Activated T-cell treated with anti-CD3 and anti-CD28 coated beads, Interleukin-2, amount 50 U/mL, for 4 hours (primary cell): ENCODE data around the gene XPNPEP3. TPM values are rescaled to one million over a fixed set of nuclear protein-coding genes. Genes with fewer than 3 reads are reported as not detected.
A peak's percentile ranks its signal among the peaks of the same experiment; 100 is the strongest.

Source experiments
- ATAC-seq, 2 donors: fragments of 200-7000 bp; cut with Tn5 transposase; one replicate each; pipeline ENCODE4 v1.10.0; 2021
- DNase-seq: peaks from one replicate; pipeline ENCODE4 v3.0.0-alpha.2; 2020
- H3K27me3 Mint-ChIP-seq: one replicate; pipeline ENCODE4 v1.8.0; 2021; ENCODE audit warnings: low read depth, mixed read lengths
- H3K36me3 Mint-ChIP-seq: one replicate; pipeline ENCODE4 v1.8.0; 2022; ENCODE audit warnings: mixed read lengths; ENCODE audit not compliant: insufficient read depth
- H3K4me1 Mint-ChIP-seq: one replicate; pipeline ENCODE4 v1.8.0; 2021; ENCODE audit warnings: low read depth, mixed read lengths
- H3K4me3 Mint-ChIP-seq: one replicate; pipeline ENCODE4 v1.8.0; 2021; ENCODE audit warnings: mild to moderate bottlenecking, moderate library complexity, mixed read lengths
- H3K9me3 Mint-ChIP-seq: one replicate; pipeline ENCODE4 v1.8.0; 2021; ENCODE audit warnings: mixed read lengths
- total RNA-seq, 3 donors: library from RNA; stranded (reverse); gene quantifications; one replicate each; pipeline ENCODE4 v1.2.1, GENCODE V29; 2021

XPNPEP3 gene
- total RNA-seq, 3 donors from 2014 or later: 16.7 to 24.7 (median 22.3) TPM

DNA sequence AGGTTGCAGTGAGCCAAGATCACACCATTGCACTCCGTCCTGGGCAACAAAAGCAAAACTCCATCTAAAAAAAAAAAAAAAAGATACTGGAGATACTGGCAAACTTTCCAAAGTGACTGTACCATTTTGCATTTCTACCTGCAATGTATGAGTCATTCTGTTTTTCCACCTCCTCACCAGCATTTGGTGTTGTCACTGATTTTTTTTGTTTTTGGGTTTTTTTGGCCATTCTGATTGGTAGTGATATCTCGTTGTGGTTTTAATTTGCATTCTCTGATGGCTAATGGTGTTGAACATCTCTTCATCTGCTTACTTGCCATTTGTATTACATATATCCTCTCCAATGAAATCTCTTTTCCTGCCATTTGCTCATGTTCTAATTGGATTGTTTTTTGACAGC, 82.3 kb downstream of the XPNPEP3 start:
- Mint-ChIP-seq H3K27me3 (no peaks in the 10 kb centered on the region), H3K4me3 (no peak overlapping the region), H3K36me3 (no peaks in the 10 kb centered on the region), H3K4me1 (peaks cover 6% of the 10 kb centered on the region), H3K9me3 (no peaks in the 10 kb centered on the region)
- DNase-seq: no peak
- peak; percentile 75 to 80 for ATAC-seq

DNA sequence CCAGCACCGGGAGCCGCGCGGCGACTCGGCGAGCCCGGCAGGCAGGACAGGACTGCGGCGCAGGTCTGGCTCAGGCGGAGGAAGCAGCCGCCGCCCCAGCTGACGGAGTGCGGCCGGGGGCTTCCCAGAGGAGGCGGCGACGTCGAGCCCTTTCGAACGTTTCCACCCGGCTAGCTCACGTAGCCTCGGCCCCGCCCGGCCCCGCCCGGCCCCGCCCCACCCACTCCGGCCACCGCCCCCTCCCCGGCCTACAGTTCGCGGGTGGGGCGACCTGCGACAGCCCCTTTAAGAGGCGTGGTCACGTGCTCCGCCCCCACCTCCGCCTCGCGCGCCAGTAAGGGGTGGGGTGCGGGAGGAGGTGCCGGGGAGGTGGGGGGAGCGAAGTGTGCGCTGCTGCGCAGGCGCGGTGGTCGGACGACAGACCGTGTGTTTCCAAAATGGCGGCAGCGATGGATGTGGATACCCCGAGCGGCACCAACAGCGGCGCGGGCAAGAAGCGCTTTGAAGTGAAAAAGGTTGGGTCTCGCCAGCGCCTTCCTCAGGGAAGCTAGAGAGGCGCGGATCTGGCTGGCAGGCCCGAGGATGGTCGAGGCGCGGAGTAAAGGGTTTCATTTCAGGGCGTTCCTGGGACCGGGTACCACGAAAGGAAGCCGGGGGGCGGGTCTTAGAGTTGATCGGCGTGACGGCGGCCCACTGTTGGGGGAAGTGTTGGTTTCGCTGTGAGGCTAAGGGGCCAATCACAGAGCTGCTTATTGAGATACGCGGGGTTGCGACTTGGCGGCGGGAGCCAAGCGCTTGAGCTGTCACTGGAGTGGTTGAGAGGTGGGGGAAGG, 94.2 kb downstream of the XPNPEP3 start, which contains the start of gene RBX1:
Gene RBX1, plus strand, starts transcription at position 417 of the 833 bp plus-strand sequence. Its CDS starts 21 bp downstream, at position 438.
- H3K36me3 Mint-ChIP-seq: peaks cover 10% of the 10 kb centered on the region
- ATAC-seq: peak; percentile 85 to 87
- H3K27me3 Mint-ChIP-seq: no peaks in the 10 kb centered on the region
- DNase-seq: peak; percentile 99
- no peaks in the 10 kb centered on the region for H3K9me3 Mint-ChIP-seq
- peak within 1 kb of the TSS; percentile 98 for H3K4me3 Mint-ChIP-seq
- H3K4me1 Mint-ChIP-seq: peaks cover 27% of the 10 kb centered on the region

DNA sequence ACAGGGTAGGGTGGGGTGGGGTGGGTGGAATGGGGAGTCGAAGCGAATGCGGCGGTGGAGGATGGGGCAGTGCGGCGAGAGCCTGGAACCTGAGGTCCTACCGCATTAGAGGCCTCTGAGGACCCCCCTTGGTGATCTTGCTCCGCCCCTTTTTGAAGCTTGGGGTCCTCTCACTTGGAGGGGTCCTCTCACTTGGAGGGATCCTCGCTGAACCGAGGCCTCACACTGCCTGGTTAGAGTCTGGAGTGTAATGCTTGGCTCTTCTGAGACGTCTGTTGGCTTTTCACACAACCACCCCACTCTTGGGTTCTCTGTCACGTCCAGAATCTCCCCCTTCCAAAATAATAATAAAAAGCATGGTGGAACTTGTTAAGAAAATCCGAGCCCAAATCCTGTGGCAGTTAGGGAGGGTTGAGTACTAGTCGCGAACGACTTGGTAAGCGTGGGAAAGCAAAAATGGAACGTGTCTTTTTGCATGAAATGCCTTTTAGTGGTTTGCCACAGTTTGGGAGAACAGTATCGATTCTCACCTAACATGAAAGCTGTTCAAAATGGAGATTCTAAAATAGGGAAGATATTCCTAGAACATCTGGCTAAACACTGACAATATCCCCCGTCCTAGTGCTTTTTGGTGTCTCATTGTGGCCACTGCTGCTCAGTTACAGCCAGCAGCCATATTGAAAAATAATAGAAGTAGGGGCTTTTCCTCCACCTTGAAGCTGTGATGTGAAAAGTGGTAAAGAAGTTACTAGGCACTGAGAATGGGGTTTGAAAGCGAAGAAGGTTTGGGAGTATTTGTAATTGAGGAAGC, 95.1 kb downstream of the XPNPEP3 start:
- no peak for DNase-seq
- peak in 1 of 2 donors; percentile 0 for ATAC-seq
- Mint-ChIP-seq H3K27me3 (no peaks in the 10 kb centered on the region), H3K4me3 (peak overlapping the region; percentile 98), H3K9me3 (no peaks in the 10 kb centered on the region), H3K4me1 (peaks cover 27% of the 10 kb centered on the region), H3K36me3 (peaks cover 10% of the 10 kb centered on the region)

DNA sequence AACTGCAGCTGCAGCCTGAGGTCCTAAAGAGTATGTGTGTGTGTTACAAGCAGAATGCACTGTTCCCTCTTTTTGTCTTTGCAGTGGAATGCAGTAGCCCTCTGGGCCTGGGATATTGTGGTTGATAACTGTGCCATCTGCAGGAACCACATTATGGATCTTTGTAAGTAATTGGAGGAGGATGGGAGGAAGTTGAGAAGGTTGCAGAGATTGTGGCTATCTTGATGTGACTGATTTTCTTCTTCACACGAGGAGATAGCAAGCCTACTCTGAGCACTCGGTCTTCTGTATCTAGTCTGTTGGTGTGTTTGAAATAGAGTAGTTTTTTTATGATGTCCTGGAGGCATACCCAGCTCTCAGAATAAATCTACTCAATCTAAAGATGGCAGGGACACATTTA, 96.5 kb downstream of the XPNPEP3 start:
- Mint-ChIP-seq H3K4me3 (peak overlapping the region; percentile 0), H3K9me3 (no peaks in the 10 kb centered on the region), H3K4me1 (peaks cover 31% of the 10 kb centered on the region), H3K36me3 (peaks cover 12% of the 10 kb centered on the region), H3K27me3 (no peaks in the 10 kb centered on the region)
- ATAC-seq (no peak), DNase-seq (no peak)

DNA sequence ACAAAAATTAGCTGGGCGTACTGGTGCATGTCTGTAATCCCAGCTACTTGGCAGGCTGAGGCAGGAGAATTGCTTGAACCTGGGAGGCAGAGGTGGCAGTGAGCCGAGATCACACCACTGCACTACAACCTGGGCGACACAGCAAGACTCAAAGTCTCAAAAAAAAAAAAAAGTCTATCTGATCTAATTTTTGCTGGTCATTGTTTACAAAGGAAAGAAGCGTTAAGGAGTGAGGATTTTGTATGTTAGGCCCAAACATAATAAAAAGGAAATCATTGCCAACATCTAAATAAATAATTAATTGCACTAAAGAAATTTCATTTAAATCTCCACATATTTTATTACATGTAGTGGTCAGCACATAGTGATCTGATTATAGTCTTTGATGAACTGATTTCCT, 97.2 kb downstream of the XPNPEP3 start:
- ATAC-seq (no peak), DNase-seq (no peak)
- Mint-ChIP-seq H3K36me3 (peaks cover 12% of the 10 kb centered on the region), H3K4me1 (peaks cover 32% of the 10 kb centered on the region), H3K4me3 (peak overlapping the region; percentile 7), H3K9me3 (no peaks in the 10 kb centered on the region), H3K27me3 (no peaks in the 10 kb centered on the region)

DNA sequence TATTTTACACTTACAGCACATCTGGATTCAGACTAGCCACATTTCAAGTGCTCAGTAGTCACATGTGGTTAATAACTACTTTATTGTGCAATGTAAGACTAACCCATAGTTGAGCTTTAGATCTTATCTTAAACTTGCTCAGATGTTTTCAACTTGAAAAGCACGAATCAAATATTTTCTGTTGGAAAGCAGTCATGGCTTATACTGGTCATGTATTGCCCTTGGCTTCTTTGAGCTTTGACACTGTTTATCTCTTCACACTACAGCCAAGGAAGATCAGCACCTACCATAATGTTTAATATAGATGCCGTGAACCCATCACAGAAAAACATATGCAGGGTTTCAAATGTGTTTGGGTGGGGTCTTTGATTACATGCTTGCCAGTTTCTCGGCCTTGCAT, 98.6 kb downstream of the XPNPEP3 start:
- no peaks in the 10 kb centered on the region for H3K9me3 Mint-ChIP-seq
- DNase-seq (no peak), ATAC-seq (no peak)
- H3K4me1 Mint-ChIP-seq: peaks cover 37% of the 10 kb centered on the region
- peaks cover 14% of the 10 kb centered on the region for H3K36me3 Mint-ChIP-seq
- no peaks in the 10 kb centered on the region for H3K27me3 Mint-ChIP-seq
- no peak overlapping the region for H3K4me3 Mint-ChIP-seq

DNA sequence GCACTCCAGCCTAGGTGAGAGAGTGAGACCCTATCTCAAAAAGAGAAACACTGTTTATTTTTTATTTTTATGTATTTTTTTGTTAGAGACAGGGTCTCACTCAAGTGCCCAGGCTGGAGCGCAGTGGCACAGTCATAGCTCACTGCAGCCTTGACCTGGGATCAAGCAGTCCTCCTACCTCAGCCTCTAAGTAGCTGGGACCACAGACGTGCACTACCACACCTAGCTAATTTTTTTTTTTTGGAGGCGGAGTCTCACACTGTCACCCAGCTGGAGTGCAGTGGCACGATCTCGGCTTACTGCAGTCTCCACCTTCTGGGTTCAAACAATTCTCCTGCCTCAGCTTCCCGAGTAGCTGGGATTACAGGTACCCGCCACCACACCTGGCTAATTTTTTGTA, 100.7 kb downstream of the XPNPEP3 start:
- Mint-ChIP-seq H3K27me3 (no peaks in the 10 kb centered on the region), H3K9me3 (no peaks in the 10 kb centered on the region), H3K36me3 (peaks cover 14% of the 10 kb centered on the region), H3K4me3 (no peak overlapping the region), H3K4me1 (peaks cover 32% of the 10 kb centered on the region)
- no peak for ATAC-seq
- no peak for DNase-seq

DNA sequence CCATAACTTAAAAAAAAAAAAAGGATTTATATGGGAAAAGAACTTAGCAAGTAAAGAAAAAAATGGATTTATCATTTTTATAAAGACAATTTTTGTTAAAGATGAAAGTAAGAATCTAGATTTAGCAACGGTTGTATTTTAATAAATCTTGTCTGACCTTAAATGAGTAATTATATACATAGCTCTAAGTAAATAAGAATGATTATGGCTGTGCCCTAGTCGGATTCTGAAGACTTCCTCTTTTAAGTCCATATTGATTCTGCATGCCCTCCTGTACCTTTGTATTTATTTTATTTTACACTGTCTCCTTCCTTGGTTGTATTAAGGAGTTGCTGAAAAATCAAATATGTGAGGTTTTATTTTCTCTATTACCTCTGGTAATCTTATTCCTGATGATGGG, 101.4 kb downstream of the XPNPEP3 start:
- Mint-ChIP-seq H3K27me3 (no peaks in the 10 kb centered on the region), H3K36me3 (peaks cover 14% of the 10 kb centered on the region), H3K9me3 (no peaks in the 10 kb centered on the region), H3K4me1 (peaks cover 25% of the 10 kb centered on the region), H3K4me3 (no peak overlapping the region)
- ATAC-seq: no peak
- DNase-seq: no peak

DNA sequence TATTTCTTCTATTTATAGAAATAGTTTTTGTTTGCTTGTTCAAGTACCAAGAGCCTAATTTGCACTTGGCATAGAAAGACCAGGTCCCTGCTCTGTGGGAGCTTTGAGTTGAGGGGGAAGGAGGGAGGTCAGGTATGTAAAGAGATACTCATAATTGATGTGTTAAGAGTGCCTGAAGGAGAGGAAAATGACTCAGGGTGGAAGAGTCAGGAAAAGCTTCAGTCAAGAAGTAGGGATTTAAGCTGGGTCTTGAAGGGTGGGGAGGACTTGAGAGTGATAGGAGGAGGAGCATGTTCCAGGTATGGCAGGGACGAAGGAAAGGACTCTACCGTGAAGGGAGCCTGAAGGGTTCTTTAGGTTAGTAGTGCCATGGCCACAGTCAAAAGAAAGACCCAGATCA, 103.2 kb downstream of the XPNPEP3 start:
- no peaks in the 10 kb centered on the region for H3K27me3 Mint-ChIP-seq
- H3K4me1 Mint-ChIP-seq: peaks cover 14% of the 10 kb centered on the region
- H3K36me3 Mint-ChIP-seq: peaks cover 9% of the 10 kb centered on the region
- DNase-seq (no peak), ATAC-seq (no peak)
- H3K9me3 Mint-ChIP-seq: no peaks in the 10 kb centered on the region
- H3K4me3 Mint-ChIP-seq: no peak overlapping the region

DNA sequence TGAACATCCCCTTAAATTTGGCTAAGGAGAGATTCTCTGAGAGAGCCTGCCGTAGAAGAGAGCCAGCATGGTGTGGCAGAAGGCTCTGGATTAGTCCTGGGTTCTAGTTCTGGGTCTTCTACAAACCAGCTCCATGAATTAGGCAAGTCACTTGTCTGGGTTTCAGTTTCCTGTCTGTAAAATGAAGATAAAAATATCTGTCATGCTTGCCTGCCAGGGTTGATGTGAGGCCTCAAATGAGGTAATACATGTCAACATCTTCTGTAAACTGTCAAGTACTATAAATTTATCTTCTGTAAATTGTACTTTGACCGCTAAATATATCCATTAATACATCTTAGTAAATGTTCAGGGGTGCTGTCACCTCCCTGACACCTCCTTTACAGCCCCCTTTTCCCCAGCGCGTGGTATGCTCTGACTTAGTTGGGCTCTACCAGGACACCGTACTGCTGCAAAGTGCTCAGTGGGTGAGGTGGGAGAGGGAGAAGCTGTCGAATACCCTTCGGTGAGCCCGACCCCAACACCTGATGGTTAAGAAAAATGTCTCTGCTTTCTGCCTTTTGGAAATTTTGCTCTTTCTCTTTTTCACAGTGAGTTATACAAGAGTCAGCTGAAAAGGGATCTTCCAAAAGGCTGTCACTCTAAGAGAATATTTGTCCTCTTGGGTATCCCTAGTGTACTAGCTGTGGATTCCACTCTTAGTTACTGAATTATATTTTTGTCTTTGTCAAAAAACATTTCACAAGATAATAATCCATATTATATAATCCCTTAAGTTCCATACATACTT, 109.2 kb downstream of the XPNPEP3 start:
- ATAC-seq (no peak), DNase-seq (no peak)
- peaks cover 7% of the 10 kb centered on the region for H3K4me1 Mint-ChIP-seq
- H3K36me3 Mint-ChIP-seq: peaks cover 18% of the 10 kb centered on the region
- H3K9me3 Mint-ChIP-seq: no peaks in the 10 kb centered on the region
- no peak overlapping the region for H3K4me3 Mint-ChIP-seq
- H3K27me3 Mint-ChIP-seq: no peaks in the 10 kb centered on the region

DNA sequence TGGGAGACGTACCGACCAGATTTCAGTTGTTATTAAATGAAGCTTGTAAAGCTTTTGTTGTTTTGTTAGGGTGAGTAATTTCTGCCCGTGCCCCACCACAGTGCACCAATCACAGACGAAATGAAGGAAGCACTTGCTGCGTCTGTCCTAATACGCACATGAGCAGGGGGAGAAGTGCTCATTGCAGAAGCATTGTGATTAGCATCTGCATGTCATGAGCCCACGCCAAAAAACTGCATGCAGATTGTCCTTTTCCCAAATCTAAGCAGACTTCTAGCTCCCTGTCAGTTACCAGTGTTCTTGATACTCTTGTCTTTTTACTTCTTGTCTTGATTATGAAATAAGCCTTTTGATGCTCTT, 109.8 kb downstream of the XPNPEP3 start:
- no peak for ATAC-seq
- Mint-ChIP-seq H3K27me3 (no peaks in the 10 kb centered on the region), H3K4me1 (peaks cover 7% of the 10 kb centered on the region), H3K36me3 (peaks cover 18% of the 10 kb centered on the region), H3K4me3 (no peak overlapping the region), H3K9me3 (no peaks in the 10 kb centered on the region)
- DNase-seq: no peak

DNA sequence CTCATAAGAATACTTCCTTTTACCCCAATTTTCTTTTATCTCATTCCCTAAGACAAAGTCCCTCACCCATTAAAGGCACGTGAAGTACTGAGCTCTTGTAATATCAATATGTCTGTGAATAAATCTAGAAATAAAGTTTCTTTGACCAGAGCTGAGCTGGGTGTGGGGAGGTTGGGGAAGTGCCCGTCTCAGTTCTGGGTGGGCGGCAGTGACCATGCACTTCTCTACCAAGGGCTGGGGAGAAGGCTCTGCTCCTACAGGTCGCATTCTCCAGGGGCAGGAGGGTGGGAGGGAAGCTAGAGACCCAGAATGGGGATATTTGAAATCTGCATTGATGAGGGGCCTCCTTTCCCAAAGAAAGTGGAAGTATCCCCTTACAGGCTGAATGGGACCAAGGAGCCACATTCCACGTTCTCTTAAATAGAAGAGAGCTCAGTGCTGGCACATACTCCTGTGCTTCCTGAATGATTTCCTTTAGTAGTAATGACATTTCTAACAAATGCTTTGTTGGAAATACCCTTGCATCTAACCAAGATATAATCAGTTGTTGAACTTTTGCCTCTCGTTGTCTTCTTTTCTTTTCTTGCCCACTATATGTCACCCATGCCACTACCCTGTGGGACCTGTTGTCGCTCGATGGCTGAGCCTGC, 110.3 kb downstream of the XPNPEP3 start:
- no peak for DNase-seq
- Mint-ChIP-seq H3K27me3 (no peaks in the 10 kb centered on the region), H3K4me1 (peaks cover 7% of the 10 kb centered on the region), H3K4me3 (no peak overlapping the region), H3K36me3 (peaks cover 18% of the 10 kb centered on the region), H3K9me3 (no peaks in the 10 kb centered on the region)
- ATAC-seq: no peak

DNA sequence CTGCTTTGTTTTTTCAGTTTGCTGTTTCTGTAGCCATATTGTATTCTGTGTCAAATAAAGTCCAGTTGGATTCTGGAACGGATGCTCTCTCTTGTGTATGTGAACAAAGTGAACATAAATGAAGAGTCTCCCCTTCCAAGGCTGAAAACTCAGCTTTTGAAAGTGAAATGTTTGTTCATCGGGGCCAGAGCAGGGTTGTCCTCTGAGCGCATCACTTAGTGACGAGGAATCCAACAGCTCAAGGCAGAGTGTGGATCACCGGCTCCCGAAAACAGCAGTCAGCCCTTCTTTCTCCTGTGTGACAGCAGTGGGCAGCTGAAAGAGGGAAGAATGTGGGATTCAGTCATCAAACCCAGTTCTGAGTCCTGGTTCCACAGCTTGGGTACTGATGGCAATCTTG, 115.6 kb downstream of the XPNPEP3 start:
- DNase-seq: no peak
- H3K36me3 Mint-ChIP-seq: peaks cover 13% of the 10 kb centered on the region
- no peak overlapping the region for H3K4me3 Mint-ChIP-seq
- H3K9me3 Mint-ChIP-seq: no peaks in the 10 kb centered on the region
- H3K4me1 Mint-ChIP-seq: peaks cover 3% of the 10 kb centered on the region
- H3K27me3 Mint-ChIP-seq: no peaks in the 10 kb centered on the region
- no peak for ATAC-seq

DNA sequence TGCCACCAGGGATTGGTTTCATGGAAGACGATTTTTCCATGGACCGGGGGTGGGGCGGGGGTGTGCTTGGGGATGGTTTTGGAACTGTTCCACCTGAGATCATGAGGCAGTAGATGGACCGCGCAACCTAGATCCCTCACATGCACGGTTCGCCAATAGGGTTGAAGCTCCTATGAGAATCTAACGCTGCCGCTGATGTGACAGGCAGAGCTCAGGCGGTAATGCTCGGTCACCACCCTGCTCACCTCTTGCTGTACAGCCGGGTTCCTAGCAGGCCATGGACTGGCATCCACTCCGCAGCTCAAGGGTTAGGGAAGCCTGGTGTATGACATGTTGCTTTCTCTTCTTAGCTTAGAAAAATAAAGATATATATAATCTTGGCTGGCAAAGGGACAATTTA, 116.2 kb downstream of the XPNPEP3 start:
- Mint-ChIP-seq H3K4me3 (no peak overlapping the region), H3K36me3 (peaks cover 13% of the 10 kb centered on the region), H3K27me3 (no peaks in the 10 kb centered on the region), H3K9me3 (no peaks in the 10 kb centered on the region), H3K4me1 (peaks cover 3% of the 10 kb centered on the region)
- no peak for DNase-seq
- no peak for ATAC-seq
